Right atrium auricular region (tissue), 2 donors: ENCODE data around the gene SIPA1. TPM values are rescaled to one million over a fixed set of nuclear protein-coding genes. Genes with fewer than 3 reads are reported as not detected.

Source experiments
- DNase-seq: peaks from one replicate; pipeline ENCODE4 v3.0.0-alpha.2; 2019; ENCODE audit warnings: low spot score
- H3K27ac ChIP-seq, 2 donors: fragments of 200-600 bp; sonication (generic); 1 replicate in 1 of 2; 2 replicates in 1 of 2; pipeline ENCODE4 v1.5.1; 2016 to 2019
- H3K27me3 ChIP-seq, 2 donors: fragments of 200-600 bp; sonication (generic); one replicate each; pipeline versions ENCODE4 v1.5.1 to v1.6.0; 2017 to 2019
- H3K36me3 ChIP-seq: fragments of 200-600 bp; sonication (generic); one replicate; pipeline ENCODE4 v1.5.1; 2016
- H3K4me1 ChIP-seq, 2 donors: fragments of 200-600 bp; sonication (generic); one replicate each; pipeline versions ENCODE4 v1.5.1 to v1.6.0; 2017 to 2019
- H3K4me3 ChIP-seq, 2 donors: fragments of 200-600 bp; sonication (generic); 1 replicate in 1 of 2; 2 replicates in 1 of 2; pipeline ENCODE4 v1.5.1; 2017 to 2019; ENCODE audit warnings: mild to moderate bottlenecking in 1 of 2, moderate library complexity in 1 of 2
- H3K9me3 ChIP-seq, 2 donors: fragments of 200-600 bp; sonication (generic); one replicate each; pipeline ENCODE4 v1.5.1; 2019
- CTCF ChIP-seq, 2 donors: fragments of 200-600 bp; sonication (generic); IDR thresholded peaks; one replicate each; pipeline ENCODE4 v1.5.1; 2019; ENCODE audit warnings: antibody characterized with exemption in 2 of 2
- total RNA-seq, 2 donors: library from RNA; depleted of rRNA; stranded (reverse); fragments of >200 nt; gene quantifications; one replicate each; pipeline ENCODE4 v1.1.0, GENCODE V29; 2016

Gene SIPA1
- total RNA-seq, 2 donors from 2014 or later: 14.5 to 29.6 TPM

GRCh38 chr11:65661599-65662246, 23.8 kb downstream of the SIPA1 start:
- no peaks in the 10 kb centered on the region for H3K9me3 ChIP-seq
- peak overlapping the region; percentile 99 to 100 for H3K27ac ChIP-seq
- H3K4me1 ChIP-seq: peaks cover 0 to 40% of the 10 kb centered on the region in 2 donors
- DNase-seq: no peak
- peaks cover 48% of the 10 kb centered on the region for H3K36me3 ChIP-seq
- H3K27me3 ChIP-seq: no peaks in the 10 kb centered on the region
- H3K4me3 ChIP-seq: peak overlapping the region; percentile 71 to 96
- no peak for TF ChIP-seq CTCF (IDR thresholded peaks at IDR 0.05)

- Histone ChIP-seq H3K36me3 (peaks cover 42% of the 10 kb centered on the region), H3K4me3 (peak overlapping the region; percentile 71 to 96), H3K27ac (peak overlapping the region; percentile 99 to 100), H3K27me3 (no peaks in the 10 kb centered on the region), H3K9me3 (no peaks in the 10 kb centered on the region), H3K4me1 (peaks cover 0 to 40% of the 10 kb centered on the region in 2 donors)
- TF ChIP-seq CTCF (IDR thresholded peaks at IDR 0.05): no peak
- DNase-seq: no peak
Observed at GRCh38 chr11:65662247-65662798, 24.4 kb downstream of the SIPA1 start.

- Histone ChIP-seq H3K36me3 (peaks cover 35% of the 10 kb centered on the region), H3K9me3 (no peaks in the 10 kb centered on the region), H3K27me3 (no peaks in the 10 kb centered on the region), H3K4me1 (peaks cover 0 to 40% of the 10 kb centered on the region in 2 donors), H3K27ac (peak within 1 kb of the TSS; percentile 99 to 100), H3K4me3 (peak within 1 kb of the TSS; percentile 71 to 96)
- peak; percentile 94 for DNase-seq
- no peak for TF ChIP-seq CTCF (IDR thresholded peaks at IDR 0.05)
Observed at GRCh38 chr11:65662799-65663638, 25.1 kb downstream of the SIPA1 start, which contains the start of gene RELA. Gene RELA (minus strand): TSS chr11:65662916. CDS start chr11:65662832, 84 bp downstream.

GRCh38 chr11:65663639-65664200, 25.8 kb downstream of the SIPA1 start:
- Histone ChIP-seq H3K27me3 (no peaks in the 10 kb centered on the region), H3K27ac (peak overlapping the region; percentile 99 to 100), H3K4me1 (peaks cover 0 to 40% of the 10 kb centered on the region in 2 donors), H3K36me3 (peaks cover 28% of the 10 kb centered on the region), H3K4me3 (peak overlapping the region; percentile 71 to 96), H3K9me3 (no peaks in the 10 kb centered on the region)
- TF ChIP-seq CTCF (IDR thresholded peaks at IDR 0.05): no peak
- DNase-seq: no peak

- DNase-seq: no peak
- TF ChIP-seq CTCF (IDR thresholded peaks at IDR 0.05): no peak
- no peaks in the 10 kb centered on the region for H3K4me1 ChIP-seq
- no peak overlapping the region for H3K27ac ChIP-seq
- no peaks in the 10 kb centered on the region for H3K9me3 ChIP-seq
- no peak overlapping the region for H3K4me3 ChIP-seq
- H3K36me3 ChIP-seq: no peaks in the 10 kb centered on the region
- no peaks in the 10 kb centered on the region for H3K27me3 ChIP-seq
Observed at GRCh38 chr11:65672180-65672860, 34.4 kb downstream of the SIPA1 start.
